ENCODE results near the gene MAMDC2.

The MAMDC2 gene

DNA sequence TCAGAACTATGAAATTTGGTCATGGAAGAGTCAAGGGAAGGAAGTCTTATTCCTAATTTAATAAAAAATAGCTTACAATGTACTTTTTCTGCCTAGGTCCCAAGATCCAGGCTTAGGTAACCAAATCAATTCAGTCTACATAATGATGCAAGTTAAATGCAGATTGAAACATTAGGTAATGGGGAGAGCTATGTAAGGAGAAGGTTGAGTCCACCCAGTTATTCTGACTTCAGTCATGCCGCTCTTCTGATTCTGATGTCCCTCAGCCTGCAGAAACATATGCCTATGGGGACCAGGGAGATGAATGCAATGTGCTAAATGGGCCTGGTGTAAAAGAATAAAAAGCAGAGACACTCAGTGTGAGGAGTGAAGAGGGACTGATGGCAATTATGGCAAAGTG is 63.9 kb downstream of the MAMDC2 start:
- no peak for DNase-seq (ENCODE audit: low read depth in 2 of 2)

DNA sequence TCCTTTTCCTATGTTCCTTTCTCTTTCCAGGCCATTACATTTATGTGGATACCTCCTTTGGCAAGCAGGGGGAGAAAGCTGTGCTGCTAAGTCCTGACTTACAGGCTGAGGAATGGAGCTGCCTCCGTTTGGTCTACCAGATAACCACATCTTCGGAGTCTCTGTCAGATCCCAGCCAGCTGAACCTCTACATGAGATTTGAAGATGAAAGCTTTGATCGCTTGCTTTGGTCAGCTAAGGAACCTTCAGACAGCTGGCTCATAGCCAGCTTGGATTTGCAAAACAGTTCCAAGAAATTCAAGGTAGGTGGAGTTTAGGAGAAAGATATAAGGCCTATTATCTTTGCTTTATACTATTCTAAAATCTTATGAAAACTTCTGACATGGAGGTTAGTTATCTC is 64.5 kb downstream of the MAMDC2 start:
- DNase-seq (ENCODE audit: low read depth in 2 of 2): no peak

DNA sequence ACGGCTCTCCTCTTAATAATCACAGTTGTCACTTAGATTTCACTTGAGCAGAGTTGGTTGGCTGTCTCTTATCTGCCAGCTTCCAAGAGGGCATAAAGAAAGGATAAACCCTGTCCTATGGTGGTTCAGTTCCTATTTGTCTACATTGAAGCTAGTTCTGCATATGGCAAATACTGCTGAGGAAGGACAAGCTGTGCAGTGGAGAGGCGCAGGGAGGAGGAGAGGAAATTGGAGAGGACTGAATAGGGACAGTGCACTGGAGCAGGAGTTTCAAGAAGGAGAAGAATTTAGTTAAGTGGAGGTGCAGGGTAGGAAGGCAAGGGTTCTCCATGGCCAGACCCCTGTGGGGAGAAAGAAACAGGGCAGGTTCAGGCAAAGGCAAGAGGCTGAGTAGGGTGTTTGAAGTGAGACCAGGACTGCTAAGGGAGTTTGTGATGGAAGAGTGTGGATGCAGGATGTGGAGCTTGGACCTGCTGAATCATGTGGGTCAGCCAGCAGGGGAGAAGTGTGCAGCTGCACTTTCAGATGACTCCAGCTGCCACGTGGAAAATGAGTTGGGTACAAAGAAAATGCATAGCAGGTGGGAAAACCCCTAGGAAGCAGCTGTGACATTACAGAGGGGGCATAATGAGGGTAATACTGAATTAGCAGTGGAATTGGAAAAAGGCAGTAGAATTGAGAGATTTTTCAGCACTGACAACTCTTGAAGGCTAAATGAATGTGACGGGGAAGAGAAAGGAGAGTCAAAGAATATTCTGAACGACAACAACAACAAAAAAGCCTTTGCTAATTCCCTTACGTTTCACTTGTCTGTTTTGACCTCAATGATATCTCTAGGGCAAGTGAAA is 66.8 kb downstream of the MAMDC2 start:
- no peak for DNase-seq (ENCODE audit: low read depth in 2 of 2)

DNA sequence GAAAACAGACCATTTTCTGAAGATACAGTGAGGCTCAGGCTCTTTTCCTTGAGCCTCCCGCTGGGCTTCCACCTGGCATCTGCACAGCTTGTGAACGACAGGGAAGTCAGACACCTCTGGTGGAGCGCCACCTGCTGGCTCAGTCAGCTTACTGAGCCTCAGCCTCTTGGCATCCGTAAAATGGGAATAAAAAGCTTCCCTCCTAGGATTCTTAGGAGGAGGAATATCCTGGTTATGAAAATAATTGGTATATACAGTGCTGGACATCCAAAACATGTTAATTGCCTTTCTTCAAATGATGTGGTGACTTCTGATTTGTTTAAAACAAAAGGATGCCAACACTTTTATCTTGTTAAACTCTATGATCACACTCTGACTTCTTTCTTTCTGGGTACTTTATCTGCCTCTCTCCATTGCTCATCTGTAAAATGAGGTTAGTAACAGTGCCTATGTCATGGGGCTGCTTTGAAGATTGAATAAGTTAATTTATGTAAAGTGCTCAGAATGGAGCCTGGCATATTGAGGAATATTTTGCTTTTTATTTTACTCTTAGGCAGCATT is 67.5 kb downstream of the MAMDC2 start:
- DNase-seq (ENCODE audit: low read depth in 2 of 2): peak; percentile 13 to 49

DNA sequence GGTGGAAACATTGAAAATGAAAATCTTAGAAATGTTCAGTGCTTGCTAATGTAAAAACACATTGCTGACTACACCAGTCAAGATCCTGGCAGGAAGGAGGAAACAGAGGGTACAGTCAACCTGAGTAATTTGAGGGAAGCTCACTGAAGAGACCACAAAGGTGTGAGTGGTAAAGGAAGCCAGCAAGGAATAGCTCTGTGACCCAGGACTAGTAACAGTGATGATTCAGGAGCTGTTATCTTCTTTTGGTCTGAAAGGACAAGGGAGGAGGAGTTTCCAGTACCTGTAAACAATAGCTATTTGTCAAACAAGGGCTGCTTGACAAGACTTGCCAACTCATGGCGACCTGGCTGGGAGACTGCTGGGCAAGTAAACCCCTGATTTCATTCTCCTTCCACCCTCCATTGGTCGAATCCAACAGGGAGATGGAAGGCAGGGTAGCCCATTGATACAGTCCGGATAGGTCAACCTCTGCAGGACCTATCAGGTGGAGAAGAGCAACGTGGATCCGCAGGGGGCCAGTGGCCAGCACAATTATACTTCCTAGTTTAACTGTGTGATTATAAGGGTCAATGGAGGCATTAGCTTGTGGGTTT is 68.1 kb downstream of the MAMDC2 start:
- DNase-seq (ENCODE audit: low read depth in 2 of 2): no peak

DNA sequence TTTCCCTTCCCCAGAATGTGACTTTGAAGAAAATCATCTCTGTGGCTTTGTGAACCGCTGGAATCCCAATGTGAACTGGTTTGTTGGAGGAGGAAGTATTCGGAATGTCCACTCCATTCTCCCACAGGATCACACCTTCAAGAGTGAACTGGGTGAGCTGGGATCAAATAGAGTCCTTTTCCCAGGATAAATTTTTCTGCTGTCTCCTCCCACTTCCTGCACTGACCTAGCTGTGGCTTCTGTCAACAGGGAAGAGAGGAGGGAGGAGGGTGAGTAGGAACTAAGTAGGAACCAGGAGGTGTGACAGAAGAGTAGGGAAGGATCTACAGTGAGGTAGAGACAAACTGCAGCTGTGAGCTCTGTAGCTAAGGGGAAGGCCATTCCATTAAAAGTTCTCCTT is 69.3 kb downstream of the MAMDC2 start:
- no peak for DNase-seq (ENCODE audit: low read depth in 2 of 2)

DNA sequence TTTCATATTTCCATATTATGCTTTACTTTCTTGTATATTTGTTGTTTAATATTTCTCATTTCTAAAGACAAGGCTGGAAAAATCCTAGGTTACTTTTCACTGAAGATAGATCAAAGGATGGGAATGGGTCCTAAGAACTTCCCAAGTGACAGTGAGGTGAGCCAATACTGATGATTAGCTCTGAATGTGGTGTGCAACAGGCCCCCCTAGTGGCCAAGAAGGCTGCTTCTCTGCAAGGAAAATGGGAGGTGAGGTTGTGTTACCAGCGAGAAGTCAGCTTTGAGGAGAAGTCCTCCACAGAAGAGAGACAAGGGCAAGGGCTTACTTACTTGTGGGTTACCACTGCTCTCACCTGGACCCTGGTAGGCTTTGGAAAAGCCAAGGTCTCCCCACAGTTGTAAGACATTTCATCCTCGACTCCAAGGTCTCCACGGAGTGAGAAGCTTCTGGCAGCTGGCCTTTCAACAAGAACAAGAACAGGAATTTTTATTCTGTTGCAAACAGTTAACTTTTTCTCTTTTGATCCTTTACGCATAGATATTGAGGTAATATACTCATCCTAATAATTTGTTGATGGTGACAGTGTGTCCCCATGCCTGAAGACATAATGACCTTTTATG is 69.9 kb downstream of the MAMDC2 start:
- no peak for DNase-seq (ENCODE audit: low read depth in 2 of 2)

DNA sequence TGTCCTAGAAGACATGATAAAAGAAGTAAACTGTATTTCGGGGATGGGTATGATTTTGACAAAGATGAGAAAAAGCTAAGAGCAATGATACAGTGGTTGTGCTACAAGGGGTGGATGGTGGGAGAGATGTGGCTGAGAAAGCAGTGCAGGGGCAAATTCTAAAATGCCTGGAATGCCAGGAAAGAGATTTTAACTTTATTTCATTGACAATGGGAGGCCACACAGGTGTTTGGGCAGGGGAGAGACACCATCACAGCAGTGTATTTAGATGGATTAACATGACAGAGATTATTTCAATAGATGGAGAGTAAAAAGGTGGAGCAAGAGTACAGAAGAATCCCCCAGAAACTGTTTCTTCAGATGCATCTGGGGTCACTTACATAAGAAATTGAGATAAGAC is 71.2 kb downstream of the MAMDC2 start:
- no peak for DNase-seq (ENCODE audit: low read depth in 2 of 2)

DNA sequence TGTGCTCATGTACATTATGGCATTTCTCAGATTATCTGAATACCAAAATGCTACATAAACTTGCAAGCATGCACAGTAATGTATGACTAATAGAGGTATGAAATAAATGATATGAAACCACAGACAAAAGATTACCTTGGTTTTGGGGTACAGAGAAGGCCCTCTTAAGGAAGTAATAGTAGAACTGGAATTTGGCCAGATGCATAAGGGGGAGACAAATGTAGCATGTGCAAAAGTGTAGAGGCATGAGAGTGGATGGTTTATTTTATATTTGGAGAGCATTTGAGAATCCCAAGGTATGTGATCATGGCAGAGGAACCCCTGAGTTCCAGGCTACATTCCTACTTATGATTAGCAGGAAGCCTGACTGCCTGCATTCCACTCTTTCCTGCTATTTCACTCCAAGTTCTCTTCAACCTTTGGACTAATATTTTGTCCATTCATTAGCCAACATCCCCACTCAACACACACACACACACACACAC is 74.2 kb downstream of the MAMDC2 start:
- no peak for DNase-seq (ENCODE audit: low read depth in 2 of 2)

DNA sequence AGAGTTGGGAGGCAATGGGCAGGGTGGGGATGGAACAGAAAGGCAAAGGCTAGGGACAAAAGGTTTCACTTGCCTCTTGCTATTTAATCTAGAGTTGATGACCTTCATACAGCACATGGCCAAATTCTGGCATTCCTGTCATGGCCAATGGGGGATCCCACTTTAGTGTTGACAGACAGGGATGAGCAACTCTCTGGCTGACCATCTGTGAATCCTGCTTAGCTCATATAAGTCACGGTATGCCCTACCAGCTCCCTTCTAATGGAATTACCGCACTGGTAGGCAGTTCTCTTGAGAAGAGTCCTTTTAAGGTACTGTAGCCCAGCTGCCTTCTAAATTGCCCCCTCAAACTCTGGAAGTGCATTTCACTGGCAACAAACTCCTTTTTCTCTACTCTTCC is 76.1 kb downstream of the MAMDC2 start:
- no peak for DNase-seq (ENCODE audit: low read depth in 2 of 2)

DNA sequence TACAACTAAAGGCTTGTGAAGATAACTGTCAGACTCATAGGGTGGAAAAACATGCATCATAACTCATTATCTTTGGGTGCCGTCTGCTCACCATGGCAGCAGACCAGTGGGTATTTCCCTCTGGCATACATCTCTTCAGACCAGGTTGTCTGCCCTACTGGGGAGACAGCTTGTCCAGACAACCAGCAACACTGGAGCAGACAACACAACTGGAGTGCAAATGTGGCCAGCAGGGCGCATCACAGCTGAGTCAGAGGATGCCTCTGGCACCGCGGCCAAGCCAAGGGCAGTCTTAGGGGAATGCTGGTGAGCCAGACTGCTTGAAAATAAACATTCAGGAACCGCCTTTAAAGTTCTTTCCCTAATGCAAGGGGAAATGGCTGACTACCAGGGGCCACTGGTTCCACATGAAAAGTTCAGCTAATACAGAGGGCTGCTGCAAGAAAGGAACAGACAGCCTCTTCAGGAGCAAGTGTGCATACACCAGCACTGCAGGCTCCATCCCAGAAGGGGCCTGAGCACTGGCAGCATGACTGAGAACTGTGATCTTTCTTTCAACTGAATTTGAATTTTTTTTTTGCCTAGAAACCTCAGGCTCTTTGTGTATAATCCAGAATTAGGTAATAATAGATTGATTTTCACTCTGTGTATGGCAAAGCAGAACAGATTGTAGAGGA is 77.3 kb downstream of the MAMDC2 start:
- no peak for DNase-seq (ENCODE audit: low read depth in 2 of 2)

DNA sequence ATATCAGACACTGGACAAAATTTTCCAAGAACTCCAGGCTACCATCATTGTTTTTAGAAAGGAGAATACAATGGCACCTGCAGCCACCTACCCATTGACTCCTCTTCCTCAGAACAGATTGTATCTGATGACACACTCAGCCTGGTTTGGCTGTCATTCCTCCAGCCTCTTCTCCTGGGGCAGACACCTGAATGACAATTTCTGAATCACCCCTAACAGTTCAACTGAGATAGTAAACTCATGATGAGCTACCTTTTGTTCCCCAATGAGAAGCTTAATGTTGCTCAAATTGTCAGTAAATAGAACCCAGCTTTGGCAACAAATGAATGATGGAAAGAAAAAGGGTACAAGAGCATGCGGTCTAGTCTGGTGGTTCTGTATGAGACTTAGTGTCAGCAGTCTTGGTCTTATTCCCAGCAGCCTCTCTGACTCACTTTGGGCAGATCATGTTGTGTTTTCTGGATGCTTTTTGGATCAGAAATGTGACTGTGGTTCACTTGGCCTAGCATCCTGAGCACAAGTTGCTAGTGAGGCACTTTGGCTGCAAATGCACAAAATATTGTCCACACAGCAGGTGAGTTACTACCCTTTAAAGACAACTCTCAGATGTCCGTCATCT is 78.3 kb downstream of the MAMDC2 start:
- DNase-seq (ENCODE audit: low read depth in 2 of 2): no peak

DNA sequence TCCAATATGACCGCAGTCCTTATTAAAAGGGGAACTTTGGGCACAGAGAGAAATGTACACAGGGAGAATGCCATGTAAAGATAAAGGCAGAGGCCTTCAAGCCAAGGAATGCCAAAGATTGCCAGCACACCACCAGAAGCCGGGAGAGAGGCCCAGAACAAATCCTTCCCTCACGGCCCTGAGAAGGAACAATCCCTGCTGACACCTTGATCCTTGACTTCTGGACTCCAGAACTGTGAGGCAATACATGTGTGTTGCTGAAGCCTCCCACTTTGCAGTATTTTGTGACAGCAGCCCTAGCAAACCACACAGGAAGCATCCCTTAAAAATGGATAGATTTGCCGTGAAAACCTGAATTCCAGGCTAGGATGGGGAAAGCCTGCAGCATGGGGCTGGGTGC is 80.0 kb downstream of the MAMDC2 start:
- DNase-seq (ENCODE audit: low read depth in 2 of 2): no peak

DNA sequence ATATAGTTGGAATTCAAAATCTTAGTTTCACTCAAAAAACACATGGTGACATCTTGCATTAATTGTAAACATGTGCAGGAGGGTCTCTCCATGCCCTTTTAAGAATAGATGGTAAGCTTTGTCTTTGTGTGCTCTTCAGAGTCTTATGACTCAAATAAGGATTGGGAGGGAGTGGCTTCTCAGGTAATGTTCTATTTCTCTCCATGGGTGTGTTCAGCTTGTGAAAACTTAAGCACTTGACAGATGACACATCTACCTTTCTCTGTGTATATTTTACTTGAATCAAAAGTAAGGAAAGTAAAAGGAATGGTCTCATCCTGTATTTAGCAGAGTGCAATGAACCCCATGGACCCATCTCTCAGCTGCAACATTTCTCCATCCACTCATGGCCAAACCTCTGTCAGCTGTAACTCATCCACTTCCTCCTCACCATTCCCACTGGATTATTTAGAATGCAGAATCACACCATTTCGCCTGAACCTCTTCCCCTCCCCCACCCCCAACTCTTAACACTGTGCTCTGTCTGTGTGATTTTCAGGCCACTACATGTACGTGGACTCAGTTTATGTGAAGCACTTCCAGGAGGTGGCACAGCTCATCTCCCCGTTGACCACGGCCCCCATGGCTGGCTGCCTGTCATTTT is 82.1 kb downstream of the MAMDC2 start:
- no peak for DNase-seq (ENCODE audit: low read depth in 2 of 2)

DNA sequence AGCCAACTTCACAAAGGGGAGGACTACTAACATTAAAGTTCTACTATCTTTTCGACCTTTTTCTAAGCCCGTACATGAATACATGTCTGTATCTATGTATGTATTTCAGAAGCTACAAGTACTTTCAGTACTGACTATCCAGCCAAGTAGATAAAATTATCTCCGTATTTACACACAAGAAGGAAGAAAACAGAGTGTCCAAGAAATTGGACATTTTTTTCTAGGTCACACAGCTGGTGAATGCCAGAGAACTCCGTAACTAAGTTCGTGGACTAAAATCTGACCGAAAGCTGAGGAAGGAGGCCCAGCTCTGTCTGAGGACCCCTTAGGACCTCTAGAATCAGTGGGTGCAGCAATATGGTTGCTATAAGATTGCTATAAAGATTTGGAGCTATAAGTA is 83.4 kb downstream of the MAMDC2 start:
- DNase-seq (ENCODE audit: low read depth in 2 of 2): no peak

DNA sequence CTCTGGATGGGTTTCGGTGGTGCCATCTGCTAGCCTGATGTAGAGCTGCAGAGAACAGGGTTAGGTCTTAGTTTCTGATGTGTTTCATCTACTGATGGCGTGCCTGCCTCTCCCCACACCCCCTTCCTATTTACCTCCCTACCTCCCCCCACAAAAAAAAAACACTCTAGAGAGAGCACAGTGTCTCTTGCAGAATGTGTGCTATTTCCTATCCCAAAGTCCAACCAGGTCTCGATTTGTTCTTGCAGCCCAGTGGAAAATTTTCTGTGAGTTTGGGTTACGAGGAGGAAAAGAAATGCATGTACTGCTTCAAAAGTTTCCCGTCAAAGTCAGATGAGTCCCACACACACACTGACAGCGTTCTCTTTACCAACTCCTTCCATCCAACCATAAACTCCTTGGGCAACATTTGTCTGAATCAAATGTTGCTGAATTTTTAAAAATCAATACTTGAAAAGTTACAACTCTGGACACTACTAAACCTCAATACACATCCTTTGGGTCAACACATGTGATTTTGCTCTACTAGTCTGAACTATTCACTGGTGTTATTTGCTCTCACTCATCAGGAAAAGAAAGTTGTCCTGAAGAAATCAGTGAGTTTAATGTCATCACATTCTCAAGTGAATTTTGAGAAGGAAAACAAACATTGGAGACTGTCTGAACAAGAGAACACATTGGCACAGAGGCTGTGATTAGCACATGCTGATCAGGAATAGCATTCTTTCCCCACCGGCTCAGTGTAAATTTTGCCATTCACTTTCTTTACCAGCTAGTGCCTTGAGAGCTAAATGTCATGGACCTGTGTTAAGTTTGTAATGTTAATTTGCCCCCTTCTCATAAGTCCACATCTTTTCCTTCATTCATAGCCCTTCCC is 84.1 kb downstream of the MAMDC2 start:
- no peak for DNase-seq (ENCODE audit: low read depth in 2 of 2)

DNA sequence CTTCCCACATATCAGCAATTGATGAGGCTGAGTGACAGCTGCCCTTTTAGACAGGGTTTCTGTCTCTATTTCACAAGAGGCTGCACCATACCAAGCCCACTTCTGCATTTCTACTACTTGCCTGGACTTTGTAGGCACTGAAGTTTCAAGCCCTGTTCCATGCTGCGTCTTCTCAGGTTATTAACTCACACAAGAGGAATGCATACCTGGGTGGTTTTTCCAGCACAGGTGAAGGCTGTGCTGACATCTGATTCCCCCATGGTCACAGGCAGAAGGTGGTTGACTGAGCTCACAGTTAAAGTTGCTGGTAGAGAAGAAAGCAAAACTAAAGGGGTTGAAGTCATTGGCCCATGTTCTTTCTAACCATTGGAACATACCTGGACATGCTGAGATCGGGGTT is 86.6 kb downstream of the MAMDC2 start:
- DNase-seq (ENCODE audit: low read depth in 2 of 2): no peak

DNA sequence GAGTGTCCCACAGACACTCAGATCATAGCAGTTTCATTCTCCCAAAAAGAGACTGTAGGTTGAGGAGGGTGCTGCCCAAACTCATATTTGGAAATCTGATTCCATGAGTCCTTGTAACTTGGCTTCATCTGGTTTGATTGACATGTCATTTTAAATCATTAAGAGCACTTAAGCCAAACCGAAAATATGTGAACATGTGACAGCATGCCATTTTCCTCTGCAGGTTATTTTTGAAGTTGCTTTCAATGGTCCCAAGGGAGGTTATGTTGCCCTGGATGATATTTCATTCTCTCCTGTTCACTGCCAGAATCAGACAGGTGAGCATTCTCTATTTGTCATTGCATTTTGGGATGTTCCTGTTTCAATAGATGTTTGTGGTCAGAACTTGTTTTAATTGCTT is 87.6 kb downstream of the MAMDC2 start:
- no peak for DNase-seq (ENCODE audit: low read depth in 2 of 2)

DNA sequence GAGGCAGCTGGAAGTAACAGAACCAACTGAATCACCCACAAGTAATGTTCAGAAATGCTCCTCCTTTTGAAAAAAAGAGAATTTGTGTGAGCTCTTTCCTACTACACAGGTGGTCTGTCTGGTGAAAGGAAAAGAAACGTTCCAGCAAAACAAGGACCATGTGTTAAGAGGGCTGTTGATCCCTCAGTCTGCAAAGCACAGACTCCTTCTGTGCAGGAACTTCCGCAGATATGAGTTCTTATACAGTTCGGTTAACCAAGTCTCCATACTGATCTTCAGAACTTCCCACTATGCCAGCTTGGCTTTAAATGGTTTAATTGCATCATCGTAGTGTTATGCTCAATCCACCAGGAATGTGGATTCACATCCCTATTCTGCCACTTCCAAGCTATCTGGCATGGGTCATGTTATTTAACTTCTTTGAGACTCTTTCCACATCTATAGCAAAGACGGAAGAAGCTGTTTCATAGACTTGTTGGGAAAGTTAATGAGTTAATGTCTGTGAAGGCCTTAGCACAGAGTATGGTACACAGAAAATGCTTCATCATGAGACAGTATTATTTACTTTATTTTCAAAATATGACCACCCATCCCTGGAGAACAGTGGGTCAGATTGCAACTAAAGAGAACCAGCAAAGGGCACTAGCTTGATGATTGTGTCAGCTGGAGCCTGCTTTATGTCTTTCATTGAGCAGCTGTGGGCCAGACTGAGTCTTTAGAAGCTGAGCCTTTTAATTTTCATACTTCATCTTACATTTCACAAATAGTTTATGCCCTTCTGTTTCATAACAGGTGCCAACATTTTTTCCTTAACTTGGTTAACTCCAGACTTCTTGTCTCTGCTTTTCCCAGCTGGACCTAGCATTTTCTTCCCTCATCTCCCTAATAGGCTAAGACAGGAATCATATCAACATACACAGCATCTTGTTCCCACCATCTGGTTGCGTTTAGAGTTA is 89.9 kb downstream of the MAMDC2 start:
- no peak for DNase-seq (ENCODE audit: low read depth in 2 of 2)

Data from stimulated activated CD4-positive, alpha-beta T cell treated with anti-CD3 and anti-CD28 coated beads, Interleukin-1b, Interleukin-23, amount 100 ng/mL, for 4 hours (primary cell).